Upper lobe of left lung (tissue), 4 donors: ENCODE results near the gene CASS4.

ENCODE experiments used
- CTCF ChIP-seq, 6 experiments: fragments of 450-650 bp in 4 of 6; fragments of 200-600 bp in 2 of 6; sonication (generic) in 2 of 6; IDR thresholded peaks; one replicate each; pipeline ENCODE4 v1.5.1; 2016 to 2019; ENCODE audit warnings: antibody characterized with exemption in 6 of 6
- POLR2AphosphoS5 ChIP-seq, 2 donors: sonication (generic); formaldehyde crosslinking; IDR thresholded peaks; one replicate each; pipeline ENCODE4 v1.5.1; 2017; ENCODE audit warnings: antibody characterized with exemption in 2 of 2

GRCh38 chr20:56388882-56389281 lies 23.2 kb upstream of the CASS4 start:
- no peak for TF ChIP-seq POLR2AphosphoS5 (IDR thresholded peaks at IDR 0.05)
- TF ChIP-seq CTCF (IDR thresholded peaks at IDR 0.05) = no peak
